GM13976 (cell line): ENCODE results near the gene ARSG.

ENCODE experiments used
- DNase-seq: peaks from one replicate; pipeline ENCODE4 v3.0.0; 2012; ENCODE audit warnings: low spot score
- in situ Hi-C: fragments of 300-500 bp; cut with MboI; formaldehyde crosslinking; loops from one replicate; pipeline ENCODE4 v1.12.0; 2022; ENCODE audit warnings: low sequenced_read_pairs, mixed read lengths, inconsistent platforms; ENCODE audit not compliant: unreplicated experiment
- TF ChIP-seq, protein P1 (sequence below): IDR thresholded peaks from 2 replicates; pipeline ENCODE4 v1.5.1; 2012; ENCODE audit warnings: borderline replicate concordance, mild to moderate bottlenecking; ENCODE audit not compliant: insufficient read depth; ENCODE audit errors: extremely low read depth, missing control alignments, control extremely low read depth

ARSG gene

DNA sequence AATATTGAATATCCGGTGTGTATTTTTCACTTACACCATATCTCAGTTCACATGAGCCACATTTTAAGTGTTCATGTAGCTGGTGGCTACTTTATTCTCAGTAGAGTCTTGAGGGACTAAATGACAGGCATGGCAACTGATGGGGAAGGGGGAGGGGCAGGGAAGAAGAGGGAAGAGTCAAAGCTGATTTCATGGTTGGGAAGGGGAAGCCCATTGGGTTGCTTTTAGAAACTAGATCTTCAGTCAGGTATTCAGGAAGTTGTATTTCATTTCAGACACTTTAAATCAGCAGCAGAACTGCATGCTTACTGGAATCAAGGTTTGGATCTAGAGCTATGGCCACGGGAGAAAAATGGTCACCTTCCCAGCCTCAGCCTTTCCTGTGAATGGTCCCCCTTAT is 168.9 kb downstream of the ARSG start:
- no peak for DNase-seq
- TF ChIP-seq, protein P1, sequence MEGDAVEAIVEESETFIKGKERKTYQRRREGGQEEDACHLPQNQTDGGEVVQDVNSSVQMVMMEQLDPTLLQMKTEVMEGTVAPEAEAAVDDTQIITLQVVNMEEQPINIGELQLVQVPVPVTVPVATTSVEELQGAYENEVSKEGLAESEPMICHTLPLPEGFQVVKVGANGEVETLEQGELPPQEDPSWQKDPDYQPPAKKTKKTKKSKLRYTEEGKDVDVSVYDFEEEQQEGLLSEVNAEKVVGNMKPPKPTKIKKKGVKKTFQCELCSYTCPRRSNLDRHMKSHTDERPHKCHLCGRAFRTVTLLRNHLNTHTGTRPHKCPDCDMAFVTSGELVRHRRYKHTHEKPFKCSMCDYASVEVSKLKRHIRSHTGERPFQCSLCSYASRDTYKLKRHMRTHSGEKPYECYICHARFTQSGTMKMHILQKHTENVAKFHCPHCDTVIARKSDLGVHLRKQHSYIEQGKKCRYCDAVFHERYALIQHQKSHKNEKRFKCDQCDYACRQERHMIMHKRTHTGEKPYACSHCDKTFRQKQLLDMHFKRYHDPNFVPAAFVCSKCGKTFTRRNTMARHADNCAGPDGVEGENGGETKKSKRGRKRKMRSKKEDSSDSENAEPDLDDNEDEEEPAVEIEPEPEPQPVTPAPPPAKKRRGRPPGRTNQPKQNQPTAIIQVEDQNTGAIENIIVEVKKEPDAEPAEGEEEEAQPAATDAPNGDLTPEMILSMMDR, result no peak
- in situ Hi-C loops, result no loop called here

DNA sequence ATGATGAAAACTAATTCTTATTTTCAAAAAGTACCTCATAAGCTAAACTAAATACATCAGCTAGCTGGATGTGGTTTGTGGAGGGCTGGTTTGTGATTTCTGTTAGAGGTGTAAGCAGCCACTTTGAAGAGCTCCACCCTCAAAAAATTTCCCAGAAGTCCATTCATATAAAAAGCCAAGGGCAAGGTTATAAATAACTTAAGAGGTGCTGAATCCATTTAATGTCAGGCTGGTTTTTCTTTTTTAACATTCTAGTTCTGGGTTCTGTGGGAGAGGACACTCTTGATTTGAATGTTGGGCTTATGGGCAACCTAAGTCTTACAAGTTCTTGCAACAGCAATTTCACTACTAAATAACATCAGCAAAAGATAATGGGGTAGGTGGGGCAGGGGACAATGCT is 169.4 kb downstream of the ARSG start:
- no peak for DNase-seq
- TF ChIP-seq, protein P1, result no peak
- in situ Hi-C loops, result no loop called here

DNA sequence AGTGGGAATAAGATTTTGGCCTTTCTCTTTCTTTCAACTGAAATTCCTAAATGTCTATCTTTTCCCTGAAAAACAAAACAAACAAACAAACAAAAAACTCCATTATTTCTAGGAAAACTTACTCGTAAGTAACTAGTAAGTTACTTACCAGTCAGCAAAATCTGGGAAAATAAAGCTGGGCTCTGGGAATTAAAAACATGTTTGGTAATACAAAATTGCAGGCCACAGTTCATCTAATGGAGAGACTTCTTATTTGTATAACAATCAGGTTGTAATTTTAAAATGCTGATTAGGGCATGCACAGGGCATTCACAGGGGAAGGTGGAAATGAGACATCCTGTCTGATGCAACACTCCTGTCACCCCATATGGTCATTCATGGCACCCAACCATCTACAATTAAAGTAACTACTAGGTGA is 169.8 kb downstream of the ARSG start:
- in situ Hi-C loops, result no loop called here
- no peak for DNase-seq
- TF ChIP-seq, protein P1, result no peak

DNA sequence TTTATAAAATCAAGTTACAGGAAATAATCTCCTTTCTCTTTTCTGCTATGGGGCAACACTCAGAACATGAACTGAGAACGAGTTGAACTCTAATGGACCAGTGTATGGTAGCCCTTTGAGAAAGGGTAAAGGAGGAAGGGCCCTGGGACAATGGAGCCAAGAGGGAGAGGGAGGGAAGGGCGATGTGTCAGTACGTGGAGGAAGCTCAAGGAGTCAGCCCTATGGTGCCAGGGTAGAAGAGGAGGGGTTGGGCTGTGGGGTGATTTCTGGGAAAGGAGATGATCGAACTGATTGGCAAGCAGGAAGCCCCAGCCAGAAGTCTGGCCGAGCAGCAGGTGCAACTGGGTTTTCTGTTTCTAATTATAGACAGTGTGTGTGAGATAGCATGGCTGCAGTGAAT is 170.3 kb downstream of the ARSG start:
- TF ChIP-seq, protein P1, result no peak
- no peak for DNase-seq
- in situ Hi-C loops, result no loop called here

DNA sequence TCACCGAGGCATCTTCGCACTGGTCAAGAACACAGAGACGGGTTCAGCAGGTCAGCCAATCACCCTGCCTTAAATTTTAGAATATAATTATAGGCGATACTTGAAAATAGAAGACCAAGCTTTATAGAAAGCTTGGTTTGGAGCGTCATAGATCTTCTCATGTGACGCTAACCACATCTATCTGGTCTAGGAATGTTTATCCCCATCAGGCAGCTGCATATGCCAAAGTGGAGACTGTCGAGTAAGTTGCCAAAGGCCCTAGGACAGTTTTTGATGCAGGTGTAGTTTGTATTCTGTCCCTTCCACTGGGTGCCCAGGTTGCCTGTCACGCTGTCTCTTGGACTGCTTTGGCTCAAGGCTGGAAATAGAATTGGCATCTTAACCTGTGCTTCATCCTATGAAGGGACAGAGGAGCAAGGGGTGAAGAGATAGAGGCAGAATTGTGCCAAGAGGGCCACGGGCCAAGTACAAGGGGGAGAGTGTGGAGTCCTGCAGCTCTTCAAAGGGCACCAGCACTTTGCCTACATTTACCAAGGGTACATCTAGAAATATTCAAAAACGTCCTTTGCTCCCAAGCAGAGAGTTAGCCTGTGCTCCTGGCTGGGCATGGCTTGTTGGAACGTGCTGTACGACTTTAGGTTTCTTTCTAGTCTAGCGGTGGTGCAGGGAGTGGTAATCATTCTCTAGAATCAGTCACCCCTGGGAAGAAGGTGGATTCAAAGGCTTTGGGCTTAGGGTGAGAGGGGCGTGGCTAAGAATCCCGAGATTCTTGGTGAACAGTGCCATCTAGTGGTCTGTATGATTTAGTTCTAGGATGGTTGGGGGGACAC is 171.3 kb downstream of the ARSG start:
- in situ Hi-C loops, result no loop called here
- peak; percentile 71 for DNase-seq
- TF ChIP-seq, protein P1, result peak; percentile 52

DNA sequence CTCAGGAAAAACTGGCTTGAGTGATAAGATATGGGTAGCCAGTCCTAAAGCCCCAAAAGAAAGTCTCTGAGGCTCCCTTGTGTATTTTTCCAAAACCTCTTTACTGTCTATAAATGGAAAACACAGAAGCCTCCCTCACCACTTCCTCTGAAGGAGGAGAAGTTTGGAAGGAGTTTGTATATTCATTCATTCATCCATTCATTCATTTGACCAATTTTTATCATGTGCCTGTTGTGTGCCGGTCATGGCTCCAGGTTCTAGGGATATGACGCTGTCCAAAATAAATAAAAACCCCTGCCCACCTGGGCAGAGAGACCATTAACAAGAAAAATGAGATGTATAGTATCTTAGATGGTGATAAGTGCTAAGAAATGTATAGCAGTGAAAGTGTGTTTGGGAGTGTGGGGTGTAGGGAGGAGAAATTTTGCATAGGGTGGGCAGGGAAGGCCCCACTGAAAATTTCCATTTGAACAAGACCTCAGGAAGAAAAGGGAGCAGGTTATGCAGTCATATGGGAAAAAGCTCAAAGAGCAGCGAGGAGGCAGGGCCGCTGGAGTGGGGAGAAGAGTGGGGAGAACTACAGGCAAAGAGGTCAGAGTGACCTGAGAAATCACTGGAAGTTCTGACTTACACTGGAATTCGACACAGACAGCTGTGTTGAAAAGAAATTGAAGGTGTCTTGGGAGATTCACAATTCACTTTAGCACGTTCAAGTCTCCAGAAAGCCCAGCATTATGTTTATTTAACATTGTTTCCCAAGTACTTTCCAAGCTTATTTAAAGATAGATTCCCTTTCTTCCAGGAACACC is 172.1 kb downstream of the ARSG start:
- no peak for DNase-seq
- TF ChIP-seq, protein P1, result no peak
- in situ Hi-C loops, result no loop called here
